Progenitor cell of endocrine pancreas (in vitro differentiated cells): Measurements from ENCODE around the gene NYAP1. TPM values are rescaled to one million over a fixed set of nuclear protein-coding genes. Genes with fewer than 3 reads are reported as not detected.
"Not testable (repeated sequence)": the region's sequence is repeated elsewhere in the genome, so short reads cannot be mapped to it uniquely, and the experiment has no call there.

ENCODE experiments used
- DNase-seq: peaks from one replicate; pipeline ENCODE4 v3.0.0; 2021; ENCODE audit warnings: low spot score; ENCODE audit not compliant: unreplicated experiment
- H3K27ac Mint-ChIP-seq: 2 replicates; pipeline ENCODE4 v1.8.0; 2021; ENCODE audit warnings: mild to moderate bottlenecking, moderate library complexity, mixed read lengths
- H3K27me3 Mint-ChIP-seq: 2 replicates; pipeline ENCODE4 v1.8.0; 2021; ENCODE audit warnings: mixed read lengths
- H3K36me3 Mint-ChIP-seq: 2 replicates; pipeline ENCODE4 v1.8.0; 2022; ENCODE audit warnings: mixed read lengths; ENCODE audit not compliant: insufficient read depth
- H3K4me1 Mint-ChIP-seq: 2 replicates; pipeline ENCODE4 v1.8.0; 2021; ENCODE audit warnings: low read depth, mixed read lengths
- H3K4me3 Mint-ChIP-seq: 2 replicates; pipeline ENCODE4 v1.8.0; 2021; ENCODE audit warnings: low read depth, mild to moderate bottlenecking, moderate library complexity, mixed read lengths
- H3K9me3 Mint-ChIP-seq: 2 replicates; pipeline ENCODE4 v1.8.0; 2021; ENCODE audit warnings: low read depth, mixed read lengths
- total RNA-seq: library from RNA; stranded (reverse); gene quantifications from 2 replicates; pipeline ENCODE4 v1.2.1, GENCODE V29; 2021
- TF ChIP-seq, protein P1 (sequence below): fragments of 200-600 bp; sonication (generic); IDR thresholded peaks from one replicate; pipeline ENCODE4 v1.5.0; 2021; ENCODE audit warnings: antibody characterized with exemption, mild to moderate bottlenecking; ENCODE audit not compliant: unreplicated experiment

NYAP1 gene
- total RNA-seq, 1 donor from 2014 or later, result 4.9 TPM

DNA sequence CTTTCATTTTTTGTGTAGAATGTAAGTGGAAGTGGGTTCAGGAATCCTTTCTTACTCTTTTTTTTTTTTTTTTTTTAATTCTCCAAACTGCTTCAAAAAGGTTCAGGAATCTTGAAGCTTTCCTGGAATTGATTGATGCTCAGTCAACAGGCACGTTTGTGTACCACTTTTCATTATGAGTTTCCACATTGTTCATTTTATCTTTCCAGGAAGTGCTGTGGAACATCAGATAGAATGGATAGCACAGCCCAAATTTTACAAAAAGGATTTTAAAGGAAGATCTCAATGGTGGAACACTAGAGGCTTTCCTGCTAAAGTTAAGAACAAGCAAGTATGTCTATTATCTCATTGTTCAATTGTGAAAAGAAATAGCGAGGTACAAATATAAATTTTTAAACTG is 45.6 kb upstream of the NYAP1 start:
- no peaks in the 10 kb centered on the region for H3K9me3 Mint-ChIP-seq
- H3K4me1 Mint-ChIP-seq, result peaks cover 17% of the 10 kb centered on the region
- DNase-seq, result no peak
- H3K36me3 Mint-ChIP-seq, result peaks cover 9% of the 10 kb centered on the region
- H3K27ac Mint-ChIP-seq, result no peak overlapping the region
- H3K4me3 Mint-ChIP-seq, result no peak overlapping the region
- H3K27me3 Mint-ChIP-seq, result no peaks in the 10 kb centered on the region
- TF ChIP-seq, protein P1, sequence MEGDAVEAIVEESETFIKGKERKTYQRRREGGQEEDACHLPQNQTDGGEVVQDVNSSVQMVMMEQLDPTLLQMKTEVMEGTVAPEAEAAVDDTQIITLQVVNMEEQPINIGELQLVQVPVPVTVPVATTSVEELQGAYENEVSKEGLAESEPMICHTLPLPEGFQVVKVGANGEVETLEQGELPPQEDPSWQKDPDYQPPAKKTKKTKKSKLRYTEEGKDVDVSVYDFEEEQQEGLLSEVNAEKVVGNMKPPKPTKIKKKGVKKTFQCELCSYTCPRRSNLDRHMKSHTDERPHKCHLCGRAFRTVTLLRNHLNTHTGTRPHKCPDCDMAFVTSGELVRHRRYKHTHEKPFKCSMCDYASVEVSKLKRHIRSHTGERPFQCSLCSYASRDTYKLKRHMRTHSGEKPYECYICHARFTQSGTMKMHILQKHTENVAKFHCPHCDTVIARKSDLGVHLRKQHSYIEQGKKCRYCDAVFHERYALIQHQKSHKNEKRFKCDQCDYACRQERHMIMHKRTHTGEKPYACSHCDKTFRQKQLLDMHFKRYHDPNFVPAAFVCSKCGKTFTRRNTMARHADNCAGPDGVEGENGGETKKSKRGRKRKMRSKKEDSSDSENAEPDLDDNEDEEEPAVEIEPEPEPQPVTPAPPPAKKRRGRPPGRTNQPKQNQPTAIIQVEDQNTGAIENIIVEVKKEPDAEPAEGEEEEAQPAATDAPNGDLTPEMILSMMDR, result no peak

DNA sequence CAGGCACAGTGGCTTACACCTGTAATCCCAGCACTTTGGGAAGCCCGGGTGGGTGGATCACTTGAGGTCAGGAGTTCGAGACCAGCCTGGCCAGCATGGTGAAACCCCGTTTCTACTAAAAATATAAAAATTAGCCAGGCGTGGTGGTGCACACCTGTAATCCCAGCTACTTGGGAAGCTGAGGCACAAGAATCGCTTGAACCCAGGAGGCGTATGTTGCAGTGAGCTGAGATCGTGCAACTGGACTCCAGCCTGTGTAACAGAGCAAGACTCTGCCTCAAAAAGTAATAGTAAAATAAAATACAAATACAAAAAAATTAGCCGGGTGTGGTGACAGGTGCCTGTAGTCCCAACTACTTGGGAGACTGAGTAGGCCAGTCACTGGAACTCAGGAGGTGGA is 45.0 kb upstream of the NYAP1 start:
- H3K4me3 Mint-ChIP-seq, DNase-seq, H3K27ac Mint-ChIP-seq, H3K27me3 Mint-ChIP-seq, H3K9me3 Mint-ChIP-seq, H3K36me3 Mint-ChIP-seq: not testable (repeated sequence)
- peaks cover 16% of the 10 kb centered on the region for H3K4me1 Mint-ChIP-seq

DNA sequence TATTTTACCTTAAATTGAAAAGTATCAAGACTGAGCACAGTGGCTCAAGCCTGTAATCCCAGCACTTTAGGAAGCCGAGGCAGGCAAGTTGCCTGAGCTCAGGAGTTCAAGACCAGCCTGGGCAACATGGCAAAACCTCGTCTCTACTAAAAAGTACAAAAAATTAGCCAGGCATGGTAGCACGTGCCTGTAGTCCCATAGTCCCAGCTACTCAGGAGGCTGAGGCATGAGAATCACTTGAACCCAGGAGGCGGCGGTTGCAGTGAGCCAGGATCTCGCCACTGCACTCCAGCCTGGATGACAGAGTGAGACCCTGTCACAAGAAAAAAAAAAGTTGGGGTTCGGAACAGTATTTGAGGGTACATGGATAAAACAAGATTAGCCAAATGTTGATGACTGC is 44.5 kb upstream of the NYAP1 start:
- H3K4me1 Mint-ChIP-seq, result peaks cover 16% of the 10 kb centered on the region
- not testable (repeated sequence) for H3K27me3 Mint-ChIP-seq, H3K36me3 Mint-ChIP-seq, DNase-seq, H3K4me3 Mint-ChIP-seq, H3K27ac Mint-ChIP-seq, H3K9me3 Mint-ChIP-seq

DNA sequence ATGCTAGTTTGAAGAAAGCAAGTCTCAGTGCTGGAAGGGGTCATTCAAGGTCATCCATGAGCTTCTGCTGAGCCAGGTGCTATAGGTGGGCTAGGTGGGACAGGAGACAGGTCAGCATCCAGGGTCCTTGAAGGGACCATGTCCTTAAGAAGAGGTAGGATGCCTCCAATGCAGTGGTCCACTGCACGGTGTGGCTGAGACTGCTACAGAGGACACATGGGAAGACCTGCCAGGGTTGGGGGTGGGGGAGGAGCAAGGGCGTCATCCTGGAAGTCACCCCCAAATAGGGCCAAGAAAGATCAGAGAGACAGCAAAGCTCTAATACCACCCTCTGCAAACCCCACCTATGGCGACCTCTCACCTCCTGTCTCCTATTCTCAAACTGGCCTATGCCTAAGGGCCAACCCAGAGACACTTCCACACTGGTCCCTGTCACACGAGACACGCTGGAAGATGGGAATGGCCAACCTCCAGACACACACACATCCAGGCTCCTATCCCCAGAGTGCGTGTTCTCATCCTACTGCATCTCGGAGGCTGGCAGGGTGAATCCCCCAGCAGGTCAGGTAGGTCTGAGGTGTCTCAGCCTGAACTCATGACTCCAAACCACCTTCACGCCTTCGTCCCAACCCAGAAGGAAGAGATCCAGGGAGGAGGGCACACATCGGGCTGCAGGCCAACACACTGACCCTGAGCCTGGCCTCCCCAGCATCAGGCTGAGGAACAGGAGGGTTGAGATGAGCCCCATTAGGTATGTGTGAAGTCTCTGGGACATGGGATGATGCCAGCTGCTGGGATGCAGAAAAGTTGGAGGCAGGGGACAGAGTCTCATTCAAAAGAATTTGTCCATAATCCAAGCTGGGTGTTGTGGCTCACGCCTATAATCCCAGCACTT is 41.8 kb upstream of the NYAP1 start:
- H3K27ac Mint-ChIP-seq, result no peak overlapping the region

DNA sequence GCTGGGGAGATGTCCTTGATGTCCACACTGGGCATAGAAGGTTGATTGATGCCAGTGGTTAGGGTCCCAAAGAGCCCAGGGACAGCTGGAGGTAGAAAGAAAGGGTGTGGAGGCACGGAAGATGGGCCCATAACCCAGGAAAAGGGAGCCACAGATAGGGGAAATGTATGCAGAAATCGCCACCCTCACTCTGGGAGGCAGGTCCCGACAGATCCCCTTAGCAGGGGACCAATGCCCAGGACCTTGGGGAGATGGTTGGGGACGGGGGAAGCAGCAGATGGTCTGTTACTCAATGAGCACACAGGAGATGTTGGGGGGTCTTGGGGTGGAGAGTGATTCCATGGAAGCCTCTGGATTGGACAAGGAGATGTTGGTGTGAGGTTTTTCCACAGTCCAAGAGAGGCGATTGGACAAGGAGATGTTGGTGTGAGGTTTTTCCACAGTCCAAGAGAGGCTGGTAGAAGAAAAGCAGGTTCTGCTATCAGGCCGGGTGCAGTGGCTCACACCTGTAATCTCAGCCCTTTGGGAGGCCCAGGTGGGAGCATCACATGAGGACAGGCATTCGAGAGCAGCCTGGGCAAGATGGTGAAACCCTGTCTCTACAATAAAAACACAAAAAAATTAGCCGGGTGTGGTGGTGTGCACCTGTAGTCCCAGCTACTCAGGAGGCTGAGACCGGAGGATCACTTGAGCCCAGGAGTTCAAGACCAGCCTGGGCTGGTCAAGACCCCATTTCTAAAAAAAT is 40.5 kb upstream of the NYAP1 start:
- H3K27ac Mint-ChIP-seq, result peak overlapping the region; percentile 80
- H3K27me3 Mint-ChIP-seq, result no peaks in the 10 kb centered on the region
- H3K9me3 Mint-ChIP-seq, result no peaks in the 10 kb centered on the region

More for the DNA sequence above, 41.8 kb upstream of the NYAP1 start:
- Mint-ChIP-seq H3K36me3 (no peaks in the 10 kb centered on the region), H3K27me3 (no peaks in the 10 kb centered on the region), H3K4me1 (peaks cover 2% of the 10 kb centered on the region), H3K9me3 (no peaks in the 10 kb centered on the region), H3K4me3 (no peak overlapping the region)
- TF ChIP-seq, protein P1, result no peak
- no peak for DNase-seq

More for the DNA sequence above, 40.5 kb upstream of the NYAP1 start:
- DNase-seq, result no peak
- Mint-ChIP-seq H3K36me3 (no peaks in the 10 kb centered on the region), H3K4me1 (peaks cover under 1% of the 10 kb centered on the region), H3K4me3 (no peak overlapping the region)
- TF ChIP-seq, protein P1, result no peak
